GM19035 (cell line): Measurements from ENCODE around the gene TRIP11.

Experiments used
- ATAC-seq: cut with Tn5 transposase; IDR thresholded peaks from one replicate; pipeline ENCODE4 v1.9.1; 2021; ENCODE audit not compliant: unreplicated experiment

Gene TRIP11

DNA sequence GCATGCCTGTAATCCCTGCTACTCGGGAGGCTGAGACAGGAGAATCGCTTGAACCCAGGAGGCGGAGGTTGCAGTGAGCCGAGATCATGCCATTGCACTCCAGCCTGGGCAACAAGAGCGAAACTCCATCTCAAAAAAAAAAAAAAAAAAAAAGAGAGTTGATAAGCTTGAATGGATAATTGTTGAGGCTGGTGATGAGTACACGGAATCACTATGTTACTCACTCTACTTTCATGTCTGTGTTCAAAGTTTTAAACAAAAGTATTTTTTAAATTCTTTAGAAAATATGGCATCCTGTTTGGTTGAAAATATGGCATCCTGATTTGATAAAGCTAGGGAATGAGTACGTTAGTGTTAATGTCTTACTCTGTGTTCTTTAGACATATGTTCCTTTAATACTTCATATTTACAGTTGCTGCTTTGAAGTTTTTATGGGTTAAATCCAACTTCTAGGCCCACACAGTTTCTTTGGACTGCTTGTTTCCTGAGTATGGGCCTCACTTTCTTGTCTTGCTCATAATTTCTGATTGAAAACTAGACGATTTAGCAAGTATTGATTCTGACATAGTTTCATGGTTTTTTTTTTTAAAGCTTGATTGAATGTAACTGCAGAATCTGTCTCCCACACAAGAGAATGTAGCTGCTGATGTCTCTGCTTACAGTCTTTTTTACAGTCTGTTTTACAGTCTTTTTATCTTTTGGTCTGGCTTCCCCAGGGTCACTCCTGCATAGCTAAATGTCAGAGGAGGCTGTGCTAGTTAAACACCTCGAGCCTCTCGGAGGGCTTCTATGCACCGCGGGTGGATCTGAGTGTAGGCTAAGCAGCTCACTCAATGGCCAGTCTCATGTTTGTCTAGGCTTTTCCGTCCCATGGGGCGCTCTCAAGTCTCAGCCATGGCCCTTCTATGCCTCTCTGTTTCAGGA lies 78.3 kb downstream of the TRIP11 start:
- ATAC-seq = no peak

DNA sequence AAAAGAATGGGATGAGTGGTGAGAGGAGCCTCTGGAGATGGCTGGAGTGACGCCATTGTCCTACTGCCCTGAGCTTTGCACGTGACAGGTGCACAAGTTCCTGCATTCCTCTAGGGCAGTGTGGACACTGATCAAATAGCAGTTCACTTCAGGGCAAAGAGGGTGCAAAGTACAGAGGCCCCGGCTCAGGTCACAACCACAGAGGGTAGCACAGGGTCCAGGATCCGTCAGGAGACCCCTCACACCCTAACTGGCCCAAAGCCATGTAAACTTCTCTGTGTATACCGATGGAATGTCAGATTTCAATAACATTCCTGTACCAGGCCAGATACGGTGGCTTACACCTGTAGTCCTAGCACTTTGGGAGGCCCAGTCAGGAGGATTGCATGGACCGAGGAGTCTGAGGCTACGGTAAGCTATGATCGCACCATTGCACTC lies 82.0 kb downstream of the TRIP11 start:
- ATAC-seq = no peak

DNA sequence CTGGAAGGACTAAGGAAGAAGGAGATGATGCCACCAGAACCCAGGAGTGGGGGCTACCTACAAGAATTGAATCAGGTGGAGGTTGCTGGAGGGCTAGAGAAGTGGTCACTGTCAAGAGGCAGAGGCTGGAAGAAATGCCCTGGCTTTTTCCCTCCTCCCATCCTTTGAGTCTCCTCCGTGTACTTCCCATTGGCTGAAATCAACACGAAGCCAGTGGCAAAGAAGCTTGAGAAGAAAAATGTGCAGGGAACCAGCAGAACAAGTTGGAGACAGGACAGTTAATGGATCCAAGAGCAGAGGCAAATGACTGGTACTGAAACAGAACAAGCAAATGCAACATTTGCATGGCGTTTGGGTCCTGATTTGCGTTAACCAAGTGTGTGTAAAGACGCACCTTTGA lies 83.2 kb downstream of the TRIP11 start:
- ATAC-seq = no peak

DNA sequence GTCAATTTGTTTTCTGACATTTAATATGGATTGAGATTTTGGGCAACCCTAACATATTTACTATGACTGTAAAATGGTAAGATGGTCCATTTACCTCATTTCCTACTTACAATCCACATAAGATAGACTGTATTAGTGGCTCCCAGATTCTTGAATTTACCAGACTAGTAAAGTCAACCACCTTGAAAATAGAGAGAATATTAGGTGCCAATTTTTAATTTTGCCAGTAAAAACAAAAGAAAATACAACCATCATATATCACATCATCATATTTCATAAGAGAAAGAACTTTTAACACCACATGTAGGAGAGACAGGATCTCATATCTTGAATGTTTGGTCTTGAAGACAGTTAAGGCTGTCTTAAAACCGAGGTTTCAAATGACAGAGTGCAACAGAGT lies 84.7 kb downstream of the TRIP11 start:
- ATAC-seq = no peak

DNA sequence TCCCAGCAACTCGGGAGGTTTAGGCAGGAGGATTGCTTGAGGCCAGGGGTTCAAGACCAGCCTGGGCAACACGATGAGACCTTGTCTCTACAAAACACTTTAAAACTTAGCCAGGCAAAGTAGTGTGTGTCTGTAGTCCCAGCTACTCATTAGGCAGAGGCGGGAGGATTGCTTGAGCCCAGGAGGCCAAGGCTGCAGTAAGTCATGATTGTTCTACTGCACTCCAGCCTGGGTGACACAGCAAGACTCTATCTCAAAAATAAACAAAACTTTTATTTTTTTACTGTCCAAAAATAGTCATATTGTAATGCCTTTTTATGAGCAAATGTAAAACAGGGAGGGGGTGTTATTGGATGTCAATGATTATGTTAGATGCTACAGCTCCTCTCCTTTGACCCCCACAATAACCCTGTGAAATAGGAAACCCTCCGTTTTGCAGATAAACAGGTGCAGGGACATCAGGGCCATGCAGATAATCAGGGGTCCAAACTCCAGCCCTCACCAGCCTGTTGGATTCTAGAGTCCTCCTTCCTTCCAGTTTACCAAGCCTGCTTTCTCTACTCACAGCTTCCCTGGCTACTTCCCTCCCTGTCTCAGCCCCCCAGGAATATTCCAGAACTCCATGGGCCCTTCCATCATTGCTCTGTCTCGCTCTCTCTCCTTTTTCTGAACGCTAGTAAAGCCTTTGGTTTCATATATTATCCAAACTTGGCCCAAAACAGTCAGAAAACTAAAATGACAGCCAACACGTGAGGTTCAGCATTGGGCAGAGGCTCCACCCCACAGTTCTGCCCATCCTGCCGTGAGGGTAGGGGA lies 86.5 kb downstream of the TRIP11 start:
- no peak for ATAC-seq

- no peak for ATAC-seq
Observed at GRCh38 chr14:91947475-91948184, 92.2 kb downstream of the TRIP11 start, which contains the start of gene FBLN5. FBLN5 (minus strand) TSS chr14:91947694; CDS start chr14:91947229, 465 bp downstream.

DNA sequence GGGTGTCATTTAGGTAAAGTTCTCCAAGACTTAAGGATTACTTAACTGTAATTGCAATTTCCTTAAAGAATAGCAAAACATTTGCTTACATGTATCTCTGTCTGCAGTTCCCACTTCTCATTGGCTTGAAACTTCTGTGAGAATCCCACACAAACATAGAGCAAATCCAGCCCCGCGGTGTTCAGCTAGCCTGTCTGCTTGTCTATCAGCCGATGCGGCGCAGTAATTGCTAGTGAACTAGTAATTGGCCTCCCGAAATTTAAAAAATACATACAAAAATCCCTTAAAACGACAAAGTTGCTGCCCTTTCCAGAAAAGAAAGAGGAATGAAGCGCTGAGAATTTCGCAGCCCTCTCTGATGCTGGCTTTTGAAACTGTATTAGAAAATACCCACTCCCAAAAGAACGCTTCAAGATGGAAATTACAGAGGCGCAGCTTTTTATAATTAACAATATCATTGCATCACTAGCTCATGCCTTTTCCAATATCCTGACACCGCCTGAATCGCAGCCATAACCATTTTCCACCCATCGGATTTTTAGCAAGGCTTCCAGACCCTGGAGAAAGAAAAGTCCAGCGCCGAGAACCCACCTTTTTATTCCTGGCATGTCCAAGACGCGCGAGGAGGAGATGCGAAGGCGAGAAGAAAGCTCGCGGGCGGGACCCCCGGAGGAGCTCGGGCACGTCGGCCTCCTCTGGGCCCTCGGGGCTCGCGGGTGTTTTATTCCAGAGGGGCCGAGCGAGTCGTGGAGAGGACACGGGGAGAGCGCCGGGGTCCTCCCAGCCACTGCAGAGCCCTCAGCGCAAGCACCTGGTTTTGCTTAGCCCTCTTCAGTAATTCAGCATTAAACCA lies 93.0 kb downstream of the TRIP11 start:
- no peak for ATAC-seq

- ATAC-seq = no peak
Observed at GRCh38 chr14:91945751-91946621, 93.9 kb downstream of the TRIP11 start.

- ATAC-seq = no peak
Observed at GRCh38 chr14:91942946-91943345, 96.9 kb downstream of the TRIP11 start.

DNA sequence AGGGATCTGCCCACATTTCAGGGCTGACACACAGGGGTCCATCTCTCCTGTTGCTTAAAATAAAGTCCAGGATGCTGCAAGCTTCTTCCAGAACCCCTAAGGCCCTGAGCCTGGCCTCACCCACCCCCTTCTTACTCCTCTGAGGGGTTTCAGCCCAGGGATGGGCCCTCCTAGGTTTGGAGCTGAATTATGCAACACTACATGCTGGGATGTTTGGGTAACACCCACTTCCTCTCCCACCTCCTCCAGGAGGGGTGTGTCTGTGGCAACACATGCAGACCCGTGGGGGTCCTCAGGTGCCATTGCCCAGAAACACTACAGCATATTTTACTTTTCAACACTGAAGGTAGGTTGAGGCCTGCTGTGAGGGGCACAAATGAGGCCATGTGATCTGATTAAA lies 97.7 kb downstream of the TRIP11 start:
- ATAC-seq = no peak

- ATAC-seq = no peak
Observed at GRCh38 chr14:91940209-91940608, 99.7 kb downstream of the TRIP11 start.

GRCh38 chr14:91935586-91935985 lies 104.3 kb downstream of the TRIP11 start:
- ATAC-seq = no peak

GRCh38 chr14:91934554-91935285 lies 105.1 kb downstream of the TRIP11 start:
- no peak for ATAC-seq

DNA sequence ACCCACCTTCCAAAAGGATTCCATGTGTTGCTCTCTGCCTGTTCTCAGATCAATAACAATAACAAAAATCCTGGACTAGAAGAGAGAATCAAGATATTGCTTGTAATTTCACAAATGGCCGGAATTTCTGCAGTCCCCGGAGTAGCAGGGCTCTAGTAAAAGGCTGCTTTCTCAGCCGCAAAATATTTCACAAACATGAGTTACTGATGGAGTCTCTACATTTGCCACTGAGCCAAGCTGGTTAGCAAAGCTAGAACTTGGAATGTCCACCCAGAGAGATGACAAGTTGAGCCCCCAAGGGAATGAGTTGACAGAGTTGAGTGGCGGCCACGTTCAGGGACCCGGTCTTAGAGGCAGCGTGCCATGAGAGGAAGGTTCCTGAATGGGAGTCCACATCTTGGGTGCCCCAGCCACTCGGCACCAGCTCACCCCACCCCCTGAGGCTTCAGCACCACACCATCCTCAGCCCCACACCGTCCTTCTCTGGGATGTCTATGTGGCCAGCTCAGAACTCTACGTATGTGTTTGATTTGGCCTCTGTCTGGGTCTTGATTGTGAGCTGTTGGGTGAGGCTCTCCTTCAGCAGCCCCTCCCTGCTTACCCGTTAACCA lies 108.3 kb downstream of the TRIP11 start:
- no peak for ATAC-seq

- no peak for ATAC-seq
Observed at GRCh38 chr14:91929700-91930099, 110.2 kb downstream of the TRIP11 start.

- ATAC-seq = no peak
Observed at GRCh38 chr14:91927800-91928199, 112.1 kb downstream of the TRIP11 start.

DNA sequence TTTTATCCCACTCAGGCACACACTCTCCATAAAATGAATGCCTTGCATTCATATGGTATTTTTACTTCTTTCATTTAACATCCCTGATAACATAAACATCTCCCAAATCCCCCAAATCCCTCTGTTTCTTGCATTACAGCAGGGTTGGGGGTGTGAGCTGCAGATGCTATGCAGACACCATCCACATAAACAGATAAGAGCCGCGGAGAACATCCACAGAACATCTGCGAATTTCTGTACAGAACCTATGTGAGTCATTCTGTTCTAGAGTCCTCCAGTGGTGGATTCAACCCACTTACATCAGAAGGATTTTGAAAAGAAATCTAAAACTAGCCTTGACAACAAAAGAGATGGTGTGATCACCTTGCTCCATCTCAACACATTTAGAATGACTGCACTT lies 112.7 kb downstream of the TRIP11 start:
- ATAC-seq = no peak
